HEK293 (cell line): ENCODE measurements around the gene NPAS2.

Experiments
- CTCF ChIA-PET: fragments of 350-600 bp; formaldehyde crosslinking; extraction: SDS; loops from one replicate; lab custom pipeline; 2021; ENCODE audit warnings: antibody characterized with exemption; lab: Yijun Ruan, JAX
- POLR2A ChIA-PET: fragments of 300-600 bp; formaldehyde crosslinking; extraction: SDS; loops from one replicate; lab custom pipeline; 2020; ENCODE audit warnings: antibody characterized with exemption, inconsistent platforms; lab: Yijun Ruan, JAX
- H3K27ac ChIP-seq: fragments of 200-500 bp; sonication (Bioruptor generic); 2 replicates; pipeline ENCODE4 v1.5.1; 2014; ENCODE audit warnings: low read depth, low read length, control low read depth, inconsistent platforms; ENCODE audit errors: extremely low read depth
- H3K36me3 ChIP-seq, 2 experiments: fragments of 200-500 bp in 1 of 2; sonication (Bioruptor generic) in 1 of 2; 1 replicate in 1 of 2; 2 replicates in 1 of 2; pipeline ENCODE4 v1.5.1; 2014 to 2017; ENCODE audit warnings: inconsistent platforms in 2 of 2, low read length in 2 of 2; ENCODE audit not compliant: control insufficient read depth in 2 of 2, insufficient read depth in 1 of 2
- H3K4me1 ChIP-seq: fragments of 200-500 bp; sonication (Bioruptor generic); 2 replicates; pipeline ENCODE4 v1.5.1; 2014; ENCODE audit warnings: mild to moderate bottlenecking, low read length, inconsistent platforms; ENCODE audit not compliant: control insufficient read depth, insufficient read depth
- H3K4me3 ChIP-seq: 2 replicates; pipeline ENCODE4 v1.5.1; 2011; ENCODE audit warnings: low read depth, mild to moderate bottlenecking, control low read depth, low read length, moderate library complexity
- H3K9me3 ChIP-seq: fragments of 200-500 bp; sonication (Bioruptor generic); 2 replicates; pipeline ENCODE4 v1.5.1; 2014; ENCODE audit warnings: low read depth, low read length, inconsistent platforms; ENCODE audit not compliant: control insufficient read depth, insufficient read depth
- CTCF ChIP-seq: fragments of 450-650 bp; formaldehyde crosslinking; IDR thresholded peaks from 2 replicates; pipeline ENCODE4 v1.5.1; 2016; ENCODE audit warnings: missing biosample characterization, missing genetic modification characterization
- GFI1B ChIP-seq: fragments of 450-650 bp; formaldehyde crosslinking; IDR thresholded peaks from 2 replicates; pipeline ENCODE4 v1.5.1; 2016; ENCODE audit warnings: missing biosample characterization, missing genetic modification characterization
- KLF16 ChIP-seq: fragments of 450-650 bp; formaldehyde crosslinking; IDR thresholded peaks from 2 replicates; pipeline ENCODE4 v1.5.1; 2017; ENCODE audit warnings: missing biosample characterization, missing genetic modification characterization
- REST ChIP-seq: fragments of 450-650 bp; formaldehyde crosslinking; IDR thresholded peaks from 2 replicates; pipeline ENCODE4 v1.5.1; 2016; ENCODE audit warnings: missing biosample characterization, missing genetic modification characterization
- ZBTB10 ChIP-seq: fragments of 450-650 bp; formaldehyde crosslinking; IDR thresholded peaks from 2 replicates; pipeline ENCODE4 v1.5.1; 2016; ENCODE audit warnings: missing biosample characterization, missing genetic modification characterization
- ZBTB7A ChIP-seq: fragments of 450-650 bp; formaldehyde crosslinking; IDR thresholded peaks from 2 replicates; pipeline ENCODE4 v1.5.1; 2016; ENCODE audit warnings: low read depth, missing biosample characterization, missing genetic modification characterization
- ZIC2 ChIP-seq: fragments of 450-650 bp; formaldehyde crosslinking; IDR thresholded peaks from 2 replicates; pipeline ENCODE4 v1.5.1; 2016; ENCODE audit warnings: missing biosample characterization, missing genetic modification characterization
- ZNF114 ChIP-seq: fragments of 450-650 bp; formaldehyde crosslinking; IDR thresholded peaks from 2 replicates; pipeline ENCODE4 v1.5.0; 2017; ENCODE audit warnings: missing biosample characterization, missing genetic modification characterization
- ZNF23 ChIP-seq: fragments of 450-650 bp; formaldehyde crosslinking; IDR thresholded peaks from 2 replicates; pipeline ENCODE4 v1.5.1; 2016; ENCODE audit warnings: missing biosample characterization, missing genetic modification characterization, borderline replicate concordance
- ZNF302 ChIP-seq: fragments of 450-650 bp; formaldehyde crosslinking; IDR thresholded peaks from 2 replicates; pipeline ENCODE4 v1.5.1; 2016; ENCODE audit warnings: missing biosample characterization, missing genetic modification characterization, low read depth
- ZNF366 ChIP-seq: fragments of 450-650 bp; formaldehyde crosslinking; conservative IDR thresholded peaks from 2 replicates; pipeline ENCODE4 v1.5.1; 2016; ENCODE audit warnings: missing biosample characterization, missing genetic modification characterization
- ZNF416 ChIP-seq: fragments of 450-650 bp; formaldehyde crosslinking; IDR thresholded peaks from 2 replicates; pipeline ENCODE4 v1.5.1; 2016; ENCODE audit warnings: missing biosample characterization, missing genetic modification characterization
- ZNF433 ChIP-seq: fragments of 450-650 bp; formaldehyde crosslinking; IDR thresholded peaks from 2 replicates; pipeline ENCODE4 v1.5.1; 2016; ENCODE audit warnings: missing biosample characterization, missing genetic modification characterization, low read depth
- ZNF561 ChIP-seq: fragments of 450-650 bp; IDR thresholded peaks from 2 replicates; pipeline ENCODE4 v1.5.1; 2018; ENCODE audit warnings: missing biosample characterization, missing genetic modification characterization, borderline replicate concordance
- ZNF624 ChIP-seq: fragments of 450-650 bp; formaldehyde crosslinking; IDR thresholded peaks from 2 replicates; pipeline ENCODE4 v1.5.1; 2017; ENCODE audit warnings: missing biosample characterization, missing genetic modification characterization
- ZNF639 ChIP-seq: fragments of 450-650 bp; formaldehyde crosslinking; IDR thresholded peaks from 2 replicates; pipeline ENCODE4 v1.5.1; 2016; ENCODE audit warnings: missing biosample characterization, missing genetic modification characterization
- ZNF670 ChIP-seq: fragments of 450-650 bp; formaldehyde crosslinking; IDR thresholded peaks from 2 replicates; pipeline ENCODE4 v1.5.1; 2016; ENCODE audit warnings: missing biosample characterization, missing genetic modification characterization, low read depth
- ZNF837 ChIP-seq: fragments of 450-650 bp; formaldehyde crosslinking; IDR thresholded peaks from 2 replicates; pipeline ENCODE4 v1.5.1; 2016; ENCODE audit warnings: missing biosample characterization, missing genetic modification characterization

NPAS2 gene

GRCh38 chr2:100878000-100878791 is 58.3 kb downstream of the NPAS2 start:
- Histone ChIP-seq H3K4me1 (no peaks in the 10 kb centered on the region; the same call in 1 of the 2 replicates), H3K27ac (no peak overlapping the region), H3K9me3 (no peaks in the 10 kb centered on the region), H3K36me3 (no peaks in the 10 kb centered on the region), H3K4me3 (no peak overlapping the region)
- ChIA-PET POLR2A (no interaction called here), CTCF (interaction anchor here (0.7 kb wide), 1 partner anchor 251 kb away, joined by 4 read pairs; no protein-coding TSS in a partner anchor)
- no peak for TF ChIP-seq ZBTB10 (tag by site-specific recombination)
- TF ChIP-seq ZNF561 (tag by site-specific recombination): no peak
- no peak for TF ChIP-seq ZNF624
- no peak for TF ChIP-seq GFI1B
- no peak for TF ChIP-seq ZNF114
- TF ChIP-seq ZNF433: no peak
- TF ChIP-seq ZNF366 (tag by site-specific recombination): no peak
- no peak for TF ChIP-seq ZNF302
- no peak for TF ChIP-seq ZNF639
- no peak for TF ChIP-seq ZIC2 (tag by site-specific recombination)
- no peak for TF ChIP-seq ZNF837 (tag by site-specific recombination)
- no peak for TF ChIP-seq ZNF416 (tag by site-specific recombination)
- no peak for TF ChIP-seq CTCF (tag by site-specific recombination)
- TF ChIP-seq KLF16 (tag by site-specific recombination): no peak
- TF ChIP-seq REST (tag by site-specific recombination): no peak
- TF ChIP-seq ZBTB7A (tag by site-specific recombination): no peak
- TF ChIP-seq ZNF670 (tag by site-specific recombination): no peak
- no peak for TF ChIP-seq ZNF23 (tag by site-specific recombination)
